Activated T-cell treated with anti-CD3 and anti-CD28 coated beads, Interleukin-2, amount 50 U/mL, for 24 hours (primary cell): Measurements from ENCODE around the gene EP300.
A peak's percentile ranks its signal among the peaks of the same experiment; 100 is the strongest.
"Not testable (repeated sequence)": the region's sequence is repeated elsewhere in the genome, so short reads cannot be mapped to it uniquely, and the experiment has no call there.

Experiments
- DNase-seq: peaks from one replicate; pipeline ENCODE4 v3.0.0-alpha.2; 2020
- H3K27ac Mint-ChIP-seq: 2 replicates; pipeline ENCODE4 v1.8.0; 2020; ENCODE audit warnings: mild to moderate bottlenecking, mixed read lengths
- H3K27me3 Mint-ChIP-seq: 2 replicates; pipeline ENCODE4 v1.8.0; 2020; ENCODE audit warnings: mixed read lengths
- H3K36me3 Mint-ChIP-seq: 2 replicates; pipeline ENCODE4 v1.8.0; 2020; ENCODE audit warnings: low read depth, mixed read lengths
- H3K4me1 Mint-ChIP-seq: 2 replicates; pipeline ENCODE4 v1.8.0; 2020; ENCODE audit warnings: low read depth, mixed read lengths
- H3K4me3 Mint-ChIP-seq: 2 replicates; pipeline ENCODE4 v1.8.0; 2020; ENCODE audit warnings: mild to moderate bottlenecking, moderate library complexity, mixed read lengths
- H3K9me3 Mint-ChIP-seq: 2 replicates; pipeline ENCODE4 v1.8.0; 2020; ENCODE audit warnings: mixed read lengths

The EP300 gene

GRCh38 chr22:41092023-41092817 is at the start of gene EP300:
Gene EP300 (plus strand): TSS chr22:41092592. CDS start chr22:41093005, 413 bp downstream.
- peaks cover 39% of the 10 kb centered on the region for H3K36me3 Mint-ChIP-seq
- H3K9me3 Mint-ChIP-seq = no peaks in the 10 kb centered on the region
- peaks cover 38% of the 10 kb centered on the region for H3K4me1 Mint-ChIP-seq
- peak within 1 kb of the TSS; percentile 98 for H3K4me3 Mint-ChIP-seq
- H3K27me3 Mint-ChIP-seq = no peaks in the 10 kb centered on the region
- peak within 1 kb of the TSS; percentile 99 for H3K27ac Mint-ChIP-seq
- peak; percentile 86 for DNase-seq

DNA sequence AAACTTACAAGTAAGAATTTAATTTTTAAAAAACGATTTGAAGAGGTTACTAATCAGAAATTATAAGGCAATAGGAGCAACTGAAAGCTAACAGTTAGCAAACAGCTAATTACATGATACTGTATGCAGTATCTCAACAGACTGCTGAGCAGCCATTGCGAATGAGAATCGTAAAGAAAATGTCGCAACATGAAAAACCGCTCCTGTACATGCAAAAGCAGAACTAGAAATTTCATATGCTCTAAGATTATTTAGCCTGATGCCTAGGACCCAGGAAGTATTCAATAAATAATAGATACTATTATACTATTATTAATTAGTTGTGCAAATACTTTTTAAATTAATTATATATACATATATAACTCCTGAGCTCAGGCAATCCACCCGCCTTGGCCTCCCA is 48.7 kb upstream of the EP300 start:
- Mint-ChIP-seq H3K4me1 (no peaks in the 10 kb centered on the region), H3K9me3 (no peaks in the 10 kb centered on the region), H3K27me3 (no peaks in the 10 kb centered on the region), H3K27ac (no peak overlapping the region), H3K36me3 (no peaks in the 10 kb centered on the region), H3K4me3 (no peak overlapping the region)
- no peak for DNase-seq

DNA sequence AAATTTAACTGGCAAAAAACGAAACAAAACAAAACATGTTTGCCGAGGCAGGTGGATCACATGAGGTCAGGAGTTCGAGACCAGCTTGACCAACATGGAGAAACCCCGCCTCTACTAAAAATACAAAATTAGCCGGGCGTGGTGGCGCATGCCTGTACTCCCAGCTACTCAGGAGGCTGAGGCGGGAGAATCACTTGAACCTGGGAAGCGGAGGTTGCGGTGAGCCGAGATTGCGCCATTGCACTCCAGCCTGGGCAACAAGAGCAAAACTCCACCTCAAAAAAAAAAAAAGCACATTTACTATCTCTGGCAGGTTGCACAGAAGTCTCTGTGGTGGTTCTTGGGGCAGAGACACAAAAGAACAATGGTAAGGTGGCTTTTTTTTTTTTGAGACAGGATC is 46.8 kb upstream of the EP300 start:
- H3K9me3 Mint-ChIP-seq, H3K36me3 Mint-ChIP-seq, DNase-seq, H3K4me3 Mint-ChIP-seq, H3K4me1 Mint-ChIP-seq, H3K27ac Mint-ChIP-seq, H3K27me3 Mint-ChIP-seq: not testable (repeated sequence)

- Mint-ChIP-seq H3K36me3 (no peaks in the 10 kb centered on the region), H3K4me1 (no peaks in the 10 kb centered on the region), H3K9me3 (no peaks in the 10 kb centered on the region), H3K27ac (no peak overlapping the region), H3K4me3 (no peak overlapping the region), H3K27me3 (no peaks in the 10 kb centered on the region)
- no peak for DNase-seq
Measured at GRCh38 chr22:41047801-41048211, 44.6 kb upstream of the EP300 start.

DNA sequence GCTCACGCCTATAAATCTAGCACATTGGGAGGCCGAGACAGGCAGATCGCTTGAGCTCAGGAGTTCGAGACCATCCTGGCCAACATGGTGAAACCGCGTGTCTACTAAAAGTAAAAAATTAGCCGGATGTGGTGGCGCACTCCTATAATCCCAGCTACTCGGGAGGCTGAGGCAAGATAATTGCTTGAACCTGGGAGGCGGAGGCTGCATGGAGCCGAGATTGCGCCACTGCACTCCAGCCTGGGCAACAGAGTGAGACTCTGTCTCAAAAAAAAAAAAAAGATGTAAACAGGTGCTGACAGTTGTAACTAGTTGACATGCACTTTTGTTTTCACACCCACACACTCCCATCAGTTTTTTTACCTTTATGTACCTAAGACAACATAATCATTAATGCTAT is 44.0 kb upstream of the EP300 start:
- DNase-seq, H3K27me3 Mint-ChIP-seq, H3K27ac Mint-ChIP-seq, H3K4me1 Mint-ChIP-seq, H3K4me3 Mint-ChIP-seq, H3K9me3 Mint-ChIP-seq, H3K36me3 Mint-ChIP-seq: not testable (repeated sequence)

DNA sequence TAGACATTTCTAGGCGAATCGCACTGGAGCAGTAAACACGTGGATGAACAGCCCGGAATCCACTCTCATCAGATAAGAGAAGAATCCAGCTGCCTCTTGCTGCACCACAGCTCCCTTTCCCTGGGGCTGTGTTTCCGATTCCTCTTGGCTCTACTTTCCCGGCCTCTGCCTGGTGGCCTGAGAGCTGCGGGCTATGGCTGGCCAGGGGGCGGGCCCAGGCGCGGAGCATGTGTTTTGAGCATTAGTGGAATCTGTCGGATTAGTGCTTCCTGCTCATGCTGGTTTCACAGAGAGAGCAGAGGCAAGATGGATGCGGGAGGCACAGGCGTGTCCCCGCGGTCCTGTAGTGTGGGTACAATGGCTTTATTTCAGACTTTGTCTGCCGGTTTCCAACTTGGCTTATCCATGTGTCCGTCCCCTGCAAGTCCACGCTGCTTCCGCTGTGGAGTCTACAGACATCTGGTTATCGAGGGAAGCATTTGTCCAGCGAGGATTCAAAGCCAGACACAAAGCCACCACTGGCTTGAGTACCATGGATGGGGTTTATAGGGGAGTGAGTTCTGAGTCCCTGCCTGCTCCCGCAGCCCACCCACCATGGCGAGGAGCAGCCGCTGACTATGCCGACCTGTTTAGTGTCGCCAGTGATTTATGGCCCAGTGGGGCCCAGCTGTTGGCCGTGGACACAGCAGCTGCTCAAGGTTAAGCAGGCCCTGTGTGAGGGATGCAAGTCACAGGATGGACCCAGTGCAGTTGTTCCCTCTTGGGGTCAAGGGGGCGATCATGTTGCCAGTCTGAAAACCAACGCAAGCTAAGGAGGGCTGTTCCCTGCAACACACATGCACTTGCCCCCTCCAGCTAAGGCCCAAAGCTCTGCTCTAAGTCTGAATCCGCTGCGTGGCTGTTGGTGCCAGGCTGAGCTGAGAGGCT is 43.3 kb upstream of the EP300 start:
- H3K4me3 Mint-ChIP-seq = no peak overlapping the region
- H3K27ac Mint-ChIP-seq = no peak overlapping the region
- no peaks in the 10 kb centered on the region for H3K27me3 Mint-ChIP-seq
- no peak for DNase-seq
- no peaks in the 10 kb centered on the region for H3K9me3 Mint-ChIP-seq
- peaks cover 5% of the 10 kb centered on the region for H3K4me1 Mint-ChIP-seq
- H3K36me3 Mint-ChIP-seq = no peaks in the 10 kb centered on the region

GRCh38 chr22:41049795-41050194 is 42.6 kb upstream of the EP300 start:
- not testable (repeated sequence) for DNase-seq, H3K27ac Mint-ChIP-seq, H3K36me3 Mint-ChIP-seq, H3K4me3 Mint-ChIP-seq, H3K9me3 Mint-ChIP-seq, H3K4me1 Mint-ChIP-seq, H3K27me3 Mint-ChIP-seq

- Mint-ChIP-seq H3K27me3 (no peaks in the 10 kb centered on the region), H3K9me3 (no peaks in the 10 kb centered on the region), H3K36me3 (no peaks in the 10 kb centered on the region), H3K27ac (no peak overlapping the region), H3K4me3 (no peak overlapping the region), H3K4me1 (peaks cover 5% of the 10 kb centered on the region)
- DNase-seq = no peak
Measured at GRCh38 chr22:41050883-41051282, 41.5 kb upstream of the EP300 start.

DNA sequence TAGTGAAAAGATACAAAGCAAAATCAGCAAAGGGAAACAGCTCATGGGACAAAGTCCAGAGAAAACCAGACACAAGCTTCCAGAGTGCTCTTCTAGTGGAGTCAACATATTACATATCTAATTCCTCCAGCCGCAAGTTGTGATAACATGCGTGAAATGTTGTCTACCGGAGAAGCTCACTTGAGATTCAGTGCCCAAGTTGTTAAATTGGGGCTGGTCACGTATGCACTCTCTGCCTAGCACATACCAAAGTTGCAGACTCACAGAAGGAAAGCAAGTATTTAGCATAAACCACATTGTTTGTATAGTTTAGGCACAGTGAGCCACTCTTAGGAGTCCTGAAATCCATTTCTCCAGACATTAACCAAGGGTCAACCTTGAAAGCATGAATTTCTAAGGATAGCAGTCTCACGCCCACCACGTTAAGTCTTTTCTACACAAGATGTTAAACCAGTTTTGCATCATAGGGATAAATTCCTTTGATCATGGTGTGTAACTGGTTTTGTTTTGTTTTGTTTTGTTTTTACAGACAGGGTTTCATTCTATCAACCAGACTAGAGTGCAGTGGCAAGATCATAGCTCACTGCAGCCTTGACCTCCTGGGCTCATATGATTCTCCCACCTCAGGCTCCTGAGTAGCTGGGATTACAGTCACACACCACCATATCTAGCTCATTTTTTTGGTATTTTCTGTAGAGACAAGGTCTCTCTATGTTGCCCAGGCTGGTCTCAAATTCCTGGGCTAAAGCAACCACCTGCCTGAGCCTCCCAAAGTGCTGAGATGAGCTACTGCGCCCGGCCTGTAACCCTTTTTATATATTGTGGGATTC is 39.5 kb upstream of the EP300 start:
- H3K9me3 Mint-ChIP-seq = no peaks in the 10 kb centered on the region
- no peaks in the 10 kb centered on the region for H3K36me3 Mint-ChIP-seq
- no peak for DNase-seq
- no peak overlapping the region for H3K4me3 Mint-ChIP-seq
- H3K27ac Mint-ChIP-seq = no peak overlapping the region
- peaks cover 5% of the 10 kb centered on the region for H3K4me1 Mint-ChIP-seq
- no peaks in the 10 kb centered on the region for H3K27me3 Mint-ChIP-seq

- Mint-ChIP-seq H3K4me1 (peaks cover 5% of the 10 kb centered on the region), H3K36me3 (no peaks in the 10 kb centered on the region), H3K4me3 (no peak overlapping the region), H3K27ac (no peak overlapping the region), H3K9me3 (no peaks in the 10 kb centered on the region), H3K27me3 (no peaks in the 10 kb centered on the region)
- no peak for DNase-seq
Measured at GRCh38 chr22:41057076-41057475, 35.3 kb upstream of the EP300 start.

GRCh38 chr22:41062146-41062545 is 30.2 kb upstream of the EP300 start:
- H3K4me3 Mint-ChIP-seq = no peak overlapping the region
- H3K4me1 Mint-ChIP-seq = no peaks in the 10 kb centered on the region
- H3K27ac Mint-ChIP-seq = no peak overlapping the region
- no peaks in the 10 kb centered on the region for H3K27me3 Mint-ChIP-seq
- no peak for DNase-seq
- no peaks in the 10 kb centered on the region for H3K9me3 Mint-ChIP-seq
- H3K36me3 Mint-ChIP-seq = no peaks in the 10 kb centered on the region

- not testable (repeated sequence) for H3K27me3 Mint-ChIP-seq, DNase-seq, H3K27ac Mint-ChIP-seq, H3K36me3 Mint-ChIP-seq, H3K4me1 Mint-ChIP-seq, H3K9me3 Mint-ChIP-seq, H3K4me3 Mint-ChIP-seq
Measured at GRCh38 chr22:41064326-41064725, 28.1 kb upstream of the EP300 start.

DNA sequence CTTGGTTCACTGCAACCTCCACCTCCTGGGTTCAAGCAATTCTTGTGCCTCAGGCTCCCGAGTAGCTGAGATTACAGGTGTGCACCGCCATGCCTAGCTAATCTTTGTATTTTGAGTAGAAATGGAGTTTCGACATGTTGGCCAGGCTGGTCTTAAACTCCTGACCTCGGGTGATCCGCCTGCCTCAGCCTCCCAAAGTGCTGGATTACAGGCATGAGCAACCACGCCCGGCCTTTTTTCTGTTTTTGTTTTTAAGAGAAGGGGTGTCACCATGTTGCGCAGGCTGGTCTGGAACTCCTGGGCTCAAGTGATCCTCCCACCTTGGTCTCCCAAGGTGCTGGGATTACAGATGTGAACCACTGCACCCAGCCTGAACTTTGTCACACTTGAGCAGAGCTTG is 26.1 kb upstream of the EP300 start:
- H3K4me1 Mint-ChIP-seq, H3K4me3 Mint-ChIP-seq, H3K27me3 Mint-ChIP-seq: not testable (repeated sequence)

DNA sequence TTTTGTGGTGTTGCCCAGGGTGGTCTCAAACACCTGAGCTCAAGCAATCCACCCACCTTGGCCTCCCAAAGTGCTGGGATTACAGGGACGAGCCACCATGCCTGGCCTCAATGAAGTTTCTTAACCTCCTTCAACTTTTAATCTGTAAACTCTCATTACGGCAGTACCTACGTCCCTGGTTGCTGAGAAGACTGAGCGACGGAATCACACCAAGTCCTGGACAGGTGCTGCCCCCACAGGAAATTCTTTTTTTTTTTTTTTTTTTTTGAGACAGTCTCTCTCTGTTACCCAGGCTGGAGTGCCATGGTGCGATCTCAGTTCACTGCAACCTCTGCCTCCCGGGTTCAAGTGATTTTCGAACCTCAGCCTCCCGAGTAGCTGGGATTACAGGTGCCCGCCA is 24.4 kb upstream of the EP300 start:
- H3K27me3 Mint-ChIP-seq, H3K4me1 Mint-ChIP-seq, H3K9me3 Mint-ChIP-seq, H3K36me3 Mint-ChIP-seq, DNase-seq, H3K27ac Mint-ChIP-seq, H3K4me3 Mint-ChIP-seq: not testable (repeated sequence)

More for the DNA sequence above, 26.1 kb upstream of the EP300 start:
- H3K9me3 Mint-ChIP-seq, DNase-seq, H3K27ac Mint-ChIP-seq, H3K36me3 Mint-ChIP-seq: not testable (repeated sequence)
